GM23338 (cell line): ENCODE measurements around the gene RNU6-8. TPM values are rescaled to one million over a fixed set of nuclear protein-coding genes. Genes with fewer than 3 reads are reported as not detected.

Experiments used
- ATAC-seq: fragments of 200-7000 bp; cut with Tn5 transposase; 3 replicates; pipeline ENCODE4 v1.9.1; 2020
- DNase-seq: peaks from one replicate; pipeline ENCODE4 v3.0.0-alpha.2; 2015; ENCODE audit warnings: low spot score
- H2AFZ ChIP-seq: fragments of 200-600 bp; sonication (generic); 2 replicates; pipeline ENCODE4 v1.8.0; 2016; ENCODE audit warnings: antibody characterized with exemption, mild to moderate bottlenecking, moderate library complexity
- H3F3A ChIP-seq: fragments of 200-600 bp; sonication (generic); replicated peaks from 2 replicates; pipeline ENCODE4 v1.8.0; 2017; ENCODE audit warnings: antibody characterized with exemption, mixed run types, low read depth
- H3K27ac ChIP-seq: fragments of 200-600 bp; sonication (generic); 2 replicates; pipeline ENCODE4 v1.6.1; 2016; ENCODE audit warnings: low read depth
- H3K27me3 ChIP-seq: fragments of 200-600 bp; sonication (generic); 2 replicates; pipeline ENCODE4 v1.8.0; 2016; ENCODE audit warnings: mild to moderate bottlenecking, mixed run types, moderate library complexity; ENCODE audit not compliant: insufficient read depth
- H3K36me3 ChIP-seq: fragments of 200-600 bp; sonication (generic); 2 replicates; pipeline ENCODE4 v1.8.0; 2016; ENCODE audit warnings: mild to moderate bottlenecking; ENCODE audit not compliant: insufficient read depth
- H3K4me1 ChIP-seq: fragments of 200-600 bp; sonication (generic); 2 replicates; pipeline ENCODE4 v1.8.0; 2016; ENCODE audit warnings: mild to moderate bottlenecking, moderate library complexity; ENCODE audit not compliant: insufficient read depth
- H3K4me2 ChIP-seq: fragments of 200-600 bp; sonication (generic); 2 replicates; pipeline ENCODE4 v1.7.1; 2017; ENCODE audit warnings: mixed run types
- H3K4me3 ChIP-seq: fragments of 200-600 bp; sonication (generic); 2 replicates; pipeline ENCODE4 v1.6.1; 2016; ENCODE audit warnings: mixed run types
- H3K79me2 ChIP-seq: fragments of 200-600 bp; sonication (generic); replicated peaks from 2 replicates; pipeline ENCODE4 v1.8.0; 2017; ENCODE audit warnings: mild to moderate bottlenecking; ENCODE audit not compliant: insufficient read depth
- H3K9me2 ChIP-seq: fragments of 200-600 bp; sonication (generic); 2 replicates; pipeline ENCODE4 v1.8.0; 2017; ENCODE audit not compliant: insufficient read depth
- H4K20me1 ChIP-seq: fragments of 200-600 bp; sonication (generic); replicated peaks from 2 replicates; pipeline ENCODE4 v1.8.0; 2017; ENCODE audit warnings: mild to moderate bottlenecking; ENCODE audit not compliant: insufficient read depth
- H3K27ac Mint-ChIP-seq: 2 replicates; pipeline ENCODE4 v1.8.0; 2020; ENCODE audit warnings: inconsistent platforms, mild to moderate bottlenecking, moderate library complexity, mixed read lengths
- H3K27me3 Mint-ChIP-seq: 3 replicates; pipeline ENCODE4 v1.8.0; 2022; ENCODE audit warnings: low read depth, mild to moderate bottlenecking, moderate library complexity, mixed read lengths, inconsistent platforms; ENCODE audit not compliant: insufficient read depth, poor library complexity
- H3K36me3 Mint-ChIP-seq: 3 replicates; pipeline ENCODE4 v1.8.0; 2021; ENCODE audit warnings: low read depth, mild to moderate bottlenecking, inconsistent platforms, moderate library complexity, mixed read lengths
- H3K4me1 Mint-ChIP-seq: 3 replicates; pipeline ENCODE4 v1.8.0; 2020; ENCODE audit warnings: mild to moderate bottlenecking, inconsistent platforms, mixed read lengths
- H3K4me3 Mint-ChIP-seq: 3 replicates; pipeline ENCODE4 v1.8.0; 2021; ENCODE audit warnings: moderate library complexity, mild to moderate bottlenecking, inconsistent platforms, mixed read lengths
- H3K9me3 Mint-ChIP-seq: 3 replicates; pipeline ENCODE4 v1.8.0; 2020; ENCODE audit warnings: moderate library complexity, mild to moderate bottlenecking, inconsistent platforms, mixed read lengths
- EZH2 ChIP-seq: fragments of 200-600 bp; sonication (generic); IDR thresholded peaks from one replicate; pipeline ENCODE4 v1.8.0; 2017; ENCODE audit warnings: antibody characterized with exemption, mild to moderate bottlenecking, low read depth; ENCODE audit not compliant: unreplicated experiment
- NANOG ChIP-seq: IDR thresholded peaks from 2 replicates; pipeline ENCODE4 v1.6.1; 2016; ENCODE audit warnings: antibody characterized with exemption, borderline replicate concordance
- POLR2AphosphoS5 ChIP-seq: IDR thresholded peaks from 2 replicates; pipeline ENCODE4 v1.6.1; 2016; ENCODE audit warnings: antibody characterized with exemption, low read depth
- STAT1 ChIP-seq: IDR thresholded peaks from one replicate; pipeline ENCODE4 v1.6.1; 2016; ENCODE audit warnings: antibody characterized with exemption; ENCODE audit not compliant: unreplicated experiment
- ZNF331 ChIP-seq: fragments of 250-450 bp; sonication (Bioruptor Pico); IDR thresholded peaks from 2 replicates; pipeline ENCODE4 v1.5.0; 2020; ENCODE audit warnings: low read depth, mild to moderate bottlenecking, moderate library complexity
- polyA plus RNA-seq: library from polyadenylated mRNA; unstranded; fragments of >200 nt; fragmentation: Nextera tagmentation; extraction: Ambion mirVana; gene quantifications from 2 replicates; pipeline ENCODE4 v1.2.1, GENCODE V29; 2016
- total RNA-seq: library from RNA; depleted of rRNA; stranded (reverse); fragments of >200 nt; shearing (Covaris generic); gene quantifications from 2 replicates; pipeline ENCODE4 v1.2.3, GENCODE V29; 2014
- TF ChIP-seq, protein P1 (sequence below): fragments of 250-450 bp; sonication (Bioruptor Pico); IDR thresholded peaks from 2 replicates; pipeline ENCODE4 v1.5.0; 2020; ENCODE audit warnings: mild to moderate bottlenecking, moderate library complexity
- TF ChIP-seq, protein P2 (sequence below): IDR thresholded peaks from 2 replicates; pipeline ENCODE4 v1.6.1; 2016; ENCODE audit warnings: antibody characterized with exemption

The RNU6-8 gene
- total and polyA plus RNA-seq, 2 experiments from 2014 or later: 39.1 TPM; not detected in 1

DNA sequence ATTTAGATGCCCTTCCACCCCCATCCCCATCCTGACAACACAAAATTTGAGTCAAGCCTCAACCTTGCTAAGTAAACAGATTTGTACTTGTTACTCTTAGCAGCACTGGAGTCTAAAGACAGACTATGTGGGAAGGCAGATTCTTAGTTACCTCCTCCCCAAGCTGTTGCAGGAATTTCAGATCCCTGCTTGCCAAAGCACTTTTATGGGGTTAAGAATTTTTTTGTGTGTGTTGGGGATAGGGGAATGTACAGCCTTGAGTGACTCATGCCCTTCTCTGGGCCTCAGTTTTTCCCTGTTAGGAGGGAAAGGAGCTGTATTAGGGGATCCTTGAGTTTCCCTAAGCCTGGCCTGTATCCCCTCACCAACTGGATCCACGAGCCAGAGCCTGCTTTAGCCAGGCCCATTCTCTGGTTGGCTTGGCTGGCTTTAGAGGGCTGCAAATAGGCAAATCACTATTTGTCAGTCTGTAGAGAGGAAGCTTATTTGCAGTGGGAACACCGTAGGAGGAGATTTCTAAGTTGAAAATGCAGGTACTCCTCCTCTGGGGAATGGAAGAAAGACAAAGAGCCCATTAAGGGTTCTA lies 27.7 kb upstream of the RNU6-8 start:
- Mint-ChIP-seq H3K27ac (no peak overlapping the region), H3K27me3 (no peaks in the 10 kb centered on the region), H3K4me3 (no peak overlapping the region), H3K9me3 (peaks cover under 1% of the 10 kb centered on the region; the same call in 2 of the 3 replicates), H3K4me1 (no peaks in the 10 kb centered on the region; the same call in 2 of the 3 replicates), H3K36me3 (no peaks in the 10 kb centered on the region)
- Histone ChIP-seq H3K36me3 (no peaks in the 10 kb centered on the region), H3K4me3 (no peak overlapping the region), H3K27ac (no peak overlapping the region), H3K27me3 (no peaks in the 10 kb centered on the region), H3K9me2 (no peaks in the 10 kb centered on the region), H3K4me1 (no peaks in the 10 kb centered on the region), H3K79me2 (no peaks in the 10 kb centered on the region), H2AFZ (no peak overlapping the region), H4K20me1 (no peaks in the 10 kb centered on the region), H3F3A (no peaks in the 10 kb centered on the region), H3K4me2 (no peak overlapping the region)
- ATAC-seq: no peak
- TF ChIP-seq STAT1: no peak
- TF ChIP-seq EZH2: no peak
- no peak for TF ChIP-seq ZNF331
- no peak for TF ChIP-seq POLR2AphosphoS5
- TF ChIP-seq, protein P1, sequence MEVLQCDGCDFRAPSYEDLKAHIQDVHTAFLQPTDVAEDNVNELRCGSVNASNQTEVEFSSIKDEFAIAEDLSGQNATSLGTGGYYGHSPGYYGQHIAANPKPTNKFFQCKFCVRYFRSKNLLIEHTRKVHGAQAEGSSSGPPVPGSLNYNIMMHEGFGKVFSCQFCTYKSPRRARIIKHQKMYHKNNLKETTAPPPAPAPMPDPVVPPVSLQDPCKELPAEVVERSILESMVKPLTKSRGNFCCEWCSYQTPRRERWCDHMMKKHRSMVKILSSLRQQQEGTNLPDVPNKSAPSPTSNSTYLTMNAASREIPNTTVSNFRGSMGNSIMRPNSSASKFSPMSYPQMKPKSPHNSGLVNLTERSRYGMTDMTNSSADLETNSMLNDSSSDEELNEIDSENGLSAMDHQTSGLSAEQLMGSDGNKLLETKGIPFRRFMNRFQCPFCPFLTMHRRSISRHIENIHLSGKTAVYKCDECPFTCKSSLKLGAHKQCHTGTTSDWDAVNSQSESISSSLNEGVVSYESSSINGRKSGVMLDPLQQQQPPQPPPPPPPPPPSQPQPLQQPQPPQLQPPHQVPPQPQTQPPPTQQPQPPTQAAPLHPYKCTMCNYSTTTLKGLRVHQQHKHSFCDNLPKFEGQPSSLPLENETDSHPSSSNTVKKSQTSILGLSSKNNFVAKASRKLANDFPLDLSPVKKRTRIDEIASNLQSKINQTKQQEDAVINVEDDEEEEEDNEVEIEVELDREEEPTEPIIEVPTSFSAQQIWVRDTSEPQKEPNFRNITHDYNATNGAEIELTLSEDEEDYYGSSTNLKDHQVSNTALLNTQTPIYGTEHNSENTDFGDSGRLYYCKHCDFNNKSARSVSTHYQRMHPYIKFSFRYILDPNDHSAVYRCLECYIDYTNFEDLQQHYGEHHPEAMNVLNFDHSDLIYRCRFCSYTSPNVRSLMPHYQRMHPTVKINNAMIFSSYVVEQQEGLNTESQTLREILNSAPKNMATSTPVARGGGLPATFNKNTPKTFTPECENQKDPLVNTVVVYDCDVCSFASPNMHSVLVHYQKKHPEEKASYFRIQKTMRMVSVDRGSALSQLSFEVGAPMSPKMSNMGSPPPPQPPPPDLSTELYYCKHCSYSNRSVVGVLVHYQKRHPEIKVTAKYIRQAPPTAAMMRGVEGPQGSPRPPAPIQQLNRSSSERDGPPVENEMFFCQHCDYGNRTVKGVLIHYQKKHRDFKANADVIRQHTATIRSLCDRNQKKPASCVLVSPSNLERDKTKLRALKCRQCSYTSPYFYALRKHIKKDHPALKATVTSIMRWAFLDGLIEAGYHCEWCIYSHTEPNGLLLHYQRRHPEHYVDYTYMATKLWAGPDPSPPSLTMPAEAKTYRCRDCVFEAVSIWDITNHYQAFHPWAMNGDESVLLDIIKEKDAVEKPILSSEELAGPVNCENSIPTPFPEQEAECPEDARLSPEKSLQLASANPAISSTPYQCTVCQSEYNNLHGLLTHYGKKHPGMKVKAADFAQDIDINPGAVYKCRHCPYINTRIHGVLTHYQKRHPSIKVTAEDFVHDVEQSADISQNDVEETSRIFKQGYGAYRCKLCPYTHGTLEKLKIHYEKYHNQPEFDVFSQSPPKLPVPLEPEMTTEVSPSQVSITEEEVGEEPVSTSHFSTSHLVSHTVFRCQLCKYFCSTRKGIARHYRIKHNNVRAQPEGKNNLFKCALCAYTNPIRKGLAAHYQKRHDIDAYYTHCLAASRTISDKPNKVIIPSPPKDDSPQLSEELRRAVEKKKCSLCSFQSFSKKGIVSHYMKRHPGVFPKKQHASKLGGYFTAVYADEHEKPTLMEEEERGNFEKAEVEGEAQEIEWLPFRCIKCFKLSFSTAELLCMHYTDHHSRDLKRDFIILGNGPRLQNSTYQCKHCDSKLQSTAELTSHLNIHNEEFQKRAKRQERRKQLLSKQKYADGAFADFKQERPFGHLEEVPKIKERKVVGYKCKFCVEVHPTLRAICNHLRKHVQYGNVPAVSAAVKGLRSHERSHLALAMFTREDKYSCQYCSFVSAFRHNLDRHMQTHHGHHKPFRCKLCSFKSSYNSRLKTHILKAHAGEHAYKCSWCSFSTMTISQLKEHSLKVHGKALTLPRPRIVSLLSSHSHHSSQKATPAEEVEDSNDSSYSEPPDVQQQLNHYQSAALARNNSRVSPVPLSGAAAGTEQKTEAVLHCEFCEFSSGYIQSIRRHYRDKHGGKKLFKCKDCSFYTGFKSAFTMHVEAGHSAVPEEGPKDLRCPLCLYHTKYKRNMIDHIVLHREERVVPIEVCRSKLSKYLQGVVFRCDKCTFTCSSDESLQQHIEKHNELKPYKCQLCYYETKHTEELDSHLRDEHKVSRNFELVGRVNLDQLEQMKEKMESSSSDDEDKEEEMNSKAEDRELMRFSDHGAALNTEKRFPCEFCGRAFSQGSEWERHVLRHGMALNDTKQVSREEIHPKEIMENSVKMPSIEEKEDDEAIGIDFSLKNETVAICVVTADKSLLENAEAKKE (CRISPR knock-in tag): no peak
- no peak for TF ChIP-seq NANOG
- DNase-seq: no peak

DNA sequence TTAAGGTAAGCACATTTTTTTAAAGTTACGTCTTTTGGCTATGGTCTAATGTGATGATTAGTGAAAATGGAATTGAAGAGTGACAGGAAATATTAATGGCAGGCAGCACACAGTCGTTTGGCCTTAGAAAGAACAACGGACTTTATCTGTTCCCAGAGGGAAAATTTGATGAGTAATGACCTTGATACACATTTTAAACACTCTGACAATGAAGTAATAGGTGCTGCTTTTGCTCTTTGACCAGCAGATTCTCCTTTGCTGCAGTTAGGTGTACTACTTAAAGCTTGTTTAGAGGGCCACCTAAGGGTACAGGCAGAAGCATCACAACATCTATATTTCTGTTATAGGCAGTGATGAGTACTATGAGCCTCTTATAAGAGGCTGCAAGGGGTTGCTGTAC lies 27.1 kb upstream of the RNU6-8 start:
- no peak overlapping the region for H2AFZ ChIP-seq
- Mint-ChIP-seq H3K4me3 (no peak overlapping the region), H3K9me3 (no peaks in the 10 kb centered on the region; the same call in 2 of the 3 replicates), H3K27ac (no peak overlapping the region), H3K36me3 (no peaks in the 10 kb centered on the region), H3K4me1 (no peaks in the 10 kb centered on the region; the same call in 2 of the 3 replicates), H3K27me3 (peaks cover under 1% of the 10 kb centered on the region)
- no peaks in the 10 kb centered on the region for H3K9me2 ChIP-seq
- no peak overlapping the region for H3K27ac ChIP-seq
- H4K20me1 ChIP-seq: no peaks in the 10 kb centered on the region
- H3K4me2 ChIP-seq: no peak overlapping the region
- H3K36me3 ChIP-seq: no peaks in the 10 kb centered on the region
- DNase-seq (no peak), ATAC-seq (no peak)
- no peaks in the 10 kb centered on the region for H3K4me1 ChIP-seq
- no peaks in the 10 kb centered on the region for H3K79me2 ChIP-seq
- no peaks in the 10 kb centered on the region for H3K27me3 ChIP-seq
- H3K4me3 ChIP-seq: no peak overlapping the region
- no peaks in the 10 kb centered on the region for H3F3A ChIP-seq
- TF ChIP-seq, protein P2, sequence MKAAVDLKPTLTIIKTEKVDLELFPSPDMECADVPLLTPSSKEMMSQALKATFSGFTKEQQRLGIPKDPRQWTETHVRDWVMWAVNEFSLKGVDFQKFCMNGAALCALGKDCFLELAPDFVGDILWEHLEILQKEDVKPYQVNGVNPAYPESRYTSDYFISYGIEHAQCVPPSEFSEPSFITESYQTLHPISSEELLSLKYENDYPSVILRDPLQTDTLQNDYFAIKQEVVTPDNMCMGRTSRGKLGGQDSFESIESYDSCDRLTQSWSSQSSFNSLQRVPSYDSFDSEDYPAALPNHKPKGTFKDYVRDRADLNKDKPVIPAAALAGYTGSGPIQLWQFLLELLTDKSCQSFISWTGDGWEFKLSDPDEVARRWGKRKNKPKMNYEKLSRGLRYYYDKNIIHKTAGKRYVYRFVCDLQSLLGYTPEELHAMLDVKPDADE: no peak
- TF ChIP-seq NANOG: no peak
